ENCODE data around the gene FUS.
"Not testable (repeated sequence)": the region's sequence is repeated elsewhere in the genome, so short reads cannot be mapped to it uniquely, and the experiment has no call there.

Gene FUS

DNA sequence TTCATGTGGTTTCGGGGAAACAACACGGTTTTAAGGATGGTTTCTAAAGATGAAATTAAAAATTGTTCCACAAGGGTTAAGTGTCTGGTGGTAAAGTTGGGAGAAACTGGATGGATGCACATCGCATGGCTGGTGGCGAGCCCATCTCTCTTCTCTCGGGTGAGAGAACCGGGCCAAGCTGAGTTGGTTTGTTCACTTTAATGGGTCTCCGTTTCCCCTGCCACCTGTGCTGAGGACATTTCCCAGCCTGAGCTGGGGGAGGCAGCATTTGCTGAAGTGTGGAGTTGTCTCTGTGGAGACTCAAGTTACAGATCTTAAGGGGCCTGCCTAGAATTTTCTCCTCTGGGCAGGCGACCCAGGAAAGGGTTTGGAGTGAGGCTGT, 7.9 kb downstream of the FUS start:
- DNase-seq: no peak

DNA sequence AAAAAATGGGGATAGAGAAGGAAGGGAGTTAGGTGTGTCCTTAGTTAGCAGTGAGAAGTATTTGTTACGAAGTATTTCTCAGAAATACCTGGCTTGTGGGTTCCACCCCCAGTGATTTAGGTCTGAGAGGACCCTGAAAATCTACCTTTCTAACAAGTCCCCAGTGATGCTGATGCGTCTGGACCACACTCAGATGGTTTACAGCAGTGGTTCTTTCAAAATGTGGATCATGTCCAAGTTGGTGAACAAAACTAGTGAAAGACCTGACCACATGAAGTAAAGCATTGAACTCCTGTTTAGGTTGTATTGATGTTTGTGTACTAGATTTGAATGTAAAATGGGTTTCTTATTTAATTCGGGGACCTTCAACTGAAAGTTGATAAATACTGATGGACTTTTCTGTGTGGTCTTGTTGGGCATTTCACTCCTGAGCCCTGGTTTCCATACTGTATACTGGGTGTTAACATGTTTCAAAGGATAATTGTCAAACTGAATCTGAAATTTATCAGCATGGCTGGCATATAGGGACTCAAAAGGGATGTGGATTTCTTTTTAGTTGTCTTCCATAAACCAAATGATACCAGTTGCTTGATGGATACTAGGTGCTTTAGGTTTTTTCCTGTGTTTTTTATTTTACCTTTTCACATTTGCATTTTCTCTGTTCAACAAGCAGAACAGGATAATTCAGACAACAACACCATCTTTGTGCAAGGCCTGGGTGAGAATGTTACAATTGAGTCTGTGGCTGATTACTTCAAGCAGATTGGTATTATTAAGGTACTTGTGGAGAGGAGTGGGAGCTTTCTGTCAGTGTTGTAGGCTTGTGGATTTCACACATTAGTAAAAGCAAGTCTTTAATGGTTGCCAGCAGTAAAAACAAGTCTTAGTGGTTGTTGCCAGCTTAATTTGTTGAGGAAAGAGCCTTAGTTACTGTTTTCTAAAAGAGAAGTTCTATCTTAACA, 8.8 kb downstream of the FUS start:
- DNase-seq: no peak

DNA sequence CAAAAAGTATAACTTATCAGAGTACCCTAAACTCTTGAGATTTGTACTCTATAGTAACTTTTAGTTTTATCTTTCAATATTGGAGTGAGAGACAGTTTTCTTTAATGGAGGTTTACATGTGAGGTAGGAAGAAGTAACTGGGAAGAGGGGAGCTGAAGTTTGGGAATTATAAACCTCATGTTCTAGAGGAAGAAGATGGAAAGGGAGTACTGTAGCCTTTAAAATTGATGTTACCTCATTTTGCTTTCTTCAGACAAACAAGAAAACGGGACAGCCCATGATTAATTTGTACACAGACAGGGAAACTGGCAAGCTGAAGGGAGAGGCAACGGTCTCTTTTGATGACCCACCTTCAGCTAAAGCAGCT, 9.5 kb downstream of the FUS start:
- DNase-seq: no peak

DNA sequence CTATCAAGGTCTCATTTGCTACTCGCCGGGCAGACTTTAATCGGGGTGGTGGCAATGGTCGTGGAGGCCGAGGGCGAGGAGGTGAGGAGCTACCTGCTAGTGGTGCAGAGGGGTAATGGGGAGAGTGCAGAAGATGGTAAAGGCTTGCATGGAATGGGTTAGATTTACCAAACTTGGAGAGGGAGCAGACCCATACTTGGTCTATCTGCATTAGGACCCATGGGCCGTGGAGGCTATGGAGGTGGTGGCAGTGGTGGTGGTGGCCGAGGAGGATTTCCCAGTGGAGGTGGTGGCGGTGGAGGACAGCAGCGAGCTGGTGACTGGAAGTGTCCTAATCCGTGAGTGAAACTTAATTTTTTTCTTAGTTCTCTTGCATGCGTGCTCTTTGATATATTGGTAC, 10.1 kb downstream of the FUS start:
- DNase-seq: no peak

DNA sequence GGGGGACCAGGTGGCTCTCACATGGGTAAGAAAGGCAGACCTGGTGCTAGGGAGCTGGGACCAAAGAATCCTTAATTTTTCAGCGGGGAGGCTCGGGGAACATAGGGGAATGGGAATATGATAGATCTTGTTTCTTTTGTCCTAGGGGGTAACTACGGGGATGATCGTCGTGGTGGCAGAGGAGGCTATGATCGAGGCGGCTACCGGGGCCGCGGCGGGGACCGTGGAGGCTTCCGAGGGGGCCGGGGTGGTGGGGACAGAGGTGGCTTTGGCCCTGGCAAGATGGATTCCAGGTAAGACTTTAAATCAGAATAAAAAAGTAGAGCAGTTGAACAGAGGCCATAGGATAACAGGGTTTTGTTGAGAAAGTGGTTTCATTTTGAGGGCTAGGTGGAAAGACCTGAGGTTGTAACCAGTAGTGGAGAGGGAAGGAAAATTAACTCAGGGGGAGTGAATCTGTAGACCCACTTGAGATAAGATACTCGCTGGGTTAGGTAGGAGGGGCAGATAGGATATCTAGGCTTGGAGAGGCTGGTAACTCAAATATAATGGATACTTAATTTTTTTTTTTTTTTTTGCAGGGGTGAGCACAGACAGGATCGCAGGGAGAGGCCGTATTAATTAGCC, 11.0 kb downstream of the FUS start:
- DNase-seq: no peak

DNA sequence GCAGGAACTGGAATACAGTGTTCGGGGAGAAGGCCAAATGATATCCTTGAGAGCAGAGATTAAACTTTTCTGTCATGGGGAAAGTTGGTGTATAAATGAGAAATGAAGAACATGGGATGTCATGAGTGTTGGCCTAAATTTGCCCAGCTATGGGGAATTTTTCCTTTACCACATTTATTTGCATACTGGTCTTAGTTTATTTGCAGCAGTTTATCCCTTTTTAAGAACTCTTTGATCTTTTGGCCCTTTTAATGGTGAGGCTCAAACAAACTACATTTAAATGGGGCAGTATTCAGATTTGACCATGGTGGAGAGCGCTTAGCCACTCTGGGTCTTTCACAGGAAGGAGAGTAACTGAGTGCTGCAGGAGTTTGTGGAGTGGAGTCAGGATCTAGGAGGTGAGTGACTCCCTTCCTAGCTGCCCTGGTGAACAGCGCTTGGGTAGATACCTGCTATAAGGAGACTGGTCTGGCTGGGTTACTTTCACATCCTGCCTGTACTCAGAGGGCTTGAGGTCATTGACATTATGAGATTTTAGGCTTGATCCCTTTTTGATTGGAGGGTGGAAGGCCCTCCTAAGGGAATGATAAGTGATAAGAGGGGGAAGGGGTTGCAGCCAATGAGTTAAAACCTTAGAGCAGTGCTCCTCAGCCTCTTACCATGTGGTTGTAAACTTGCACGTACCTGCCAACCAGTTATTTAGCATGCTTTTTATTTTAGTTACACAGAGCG, 11.9 kb downstream of the FUS start:
- DNase-seq: no peak

DNA sequence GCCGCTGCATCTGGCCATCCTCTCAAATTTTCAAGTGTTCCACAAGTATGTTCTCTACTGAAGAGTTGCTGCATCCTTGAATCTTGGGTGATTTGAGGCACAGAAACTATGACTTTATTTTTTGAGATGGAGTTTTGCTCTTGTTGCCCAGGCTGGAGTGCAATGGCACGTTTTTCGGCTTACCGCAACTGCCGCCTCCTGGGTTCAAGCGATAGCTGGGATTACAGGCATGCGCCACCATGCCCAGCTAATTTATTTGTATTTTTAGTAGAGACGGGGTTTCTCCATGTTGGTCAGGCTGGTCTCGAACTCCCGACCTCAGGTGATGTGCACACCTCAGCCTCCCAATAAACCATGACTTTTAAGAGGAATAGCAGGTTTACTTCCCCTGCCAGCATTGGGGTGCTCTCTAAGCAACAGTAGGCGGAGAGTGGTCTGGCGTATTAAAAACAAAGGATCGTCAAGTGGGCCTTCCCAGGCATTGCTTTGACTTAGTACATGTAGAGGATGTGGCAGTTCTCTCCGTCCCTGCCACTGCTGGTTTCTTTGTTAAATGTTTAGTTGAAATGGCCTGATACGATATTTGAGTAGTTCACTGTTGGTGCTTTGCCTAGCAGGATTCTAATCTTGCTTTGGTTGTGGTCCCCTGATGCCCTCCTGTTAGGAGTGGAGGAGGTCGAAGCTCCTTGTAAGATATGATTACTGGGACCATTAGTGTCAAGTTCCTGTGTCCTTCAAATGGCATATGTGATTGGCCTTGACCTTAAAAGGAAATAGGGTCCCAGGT, 13.1 kb downstream of the FUS start:
- no peak for DNase-seq

DNA sequence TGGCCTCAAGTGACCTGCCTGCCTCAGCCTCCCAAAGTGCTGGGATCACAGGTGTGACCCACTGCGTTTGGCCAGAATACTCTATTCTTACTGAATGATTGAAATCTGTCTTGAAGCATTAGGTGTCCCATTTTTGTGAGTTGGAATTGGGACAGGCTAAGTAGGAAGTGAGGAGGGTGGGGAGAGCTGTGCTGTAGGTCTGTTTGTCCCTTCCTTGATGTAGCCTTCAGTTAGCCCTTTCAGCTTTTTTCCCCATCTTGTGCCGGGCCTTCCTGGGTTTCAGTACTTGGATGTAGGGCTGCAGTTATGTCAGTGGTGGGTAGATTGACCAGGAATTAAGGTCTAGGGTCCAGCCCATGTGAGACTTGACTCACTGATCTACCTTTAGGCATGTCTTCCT, 13.9 kb downstream of the FUS start:
- no peak for DNase-seq

DNA sequence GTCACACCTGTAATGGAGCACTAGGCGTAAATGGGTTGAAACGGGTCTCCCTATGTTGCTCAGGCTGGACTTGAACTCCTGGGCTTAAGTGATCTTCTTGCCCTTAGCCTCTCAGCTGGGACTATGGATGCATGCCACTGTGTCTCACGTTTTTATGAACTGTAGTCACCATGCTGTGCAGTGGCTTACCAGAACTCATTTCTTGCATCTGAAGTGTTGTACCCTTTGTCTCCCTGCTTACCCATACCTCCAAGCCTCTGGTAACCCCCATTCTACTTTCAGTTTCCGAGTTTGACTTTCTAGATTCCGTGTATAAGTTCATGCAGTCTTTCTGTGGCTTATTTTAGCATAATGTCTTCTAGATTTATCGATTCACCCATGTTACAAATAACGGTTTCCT, 15.0 kb downstream of the FUS start:
- no peak for DNase-seq

DNA sequence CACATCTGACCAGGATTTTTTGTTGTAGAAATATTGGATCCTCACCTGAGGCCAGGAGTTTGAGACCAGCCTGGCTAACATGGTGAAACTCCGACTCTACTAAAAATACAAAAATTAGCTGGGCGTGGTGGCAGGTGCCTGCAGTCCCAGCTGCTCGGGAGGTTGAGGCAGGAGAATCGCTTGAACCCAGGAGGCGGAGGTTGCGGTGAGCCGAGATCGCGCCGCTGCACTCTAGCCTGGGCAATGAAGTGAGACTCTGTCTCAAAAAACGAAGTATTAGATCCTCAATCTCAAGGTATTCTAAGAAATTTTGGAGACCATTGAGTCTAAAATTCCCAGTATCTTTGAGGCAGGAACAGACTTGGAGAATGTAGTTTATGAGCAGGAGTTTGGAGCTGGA, 15.9 kb downstream of the FUS start:
- not testable (repeated sequence) for DNase-seq

DNA sequence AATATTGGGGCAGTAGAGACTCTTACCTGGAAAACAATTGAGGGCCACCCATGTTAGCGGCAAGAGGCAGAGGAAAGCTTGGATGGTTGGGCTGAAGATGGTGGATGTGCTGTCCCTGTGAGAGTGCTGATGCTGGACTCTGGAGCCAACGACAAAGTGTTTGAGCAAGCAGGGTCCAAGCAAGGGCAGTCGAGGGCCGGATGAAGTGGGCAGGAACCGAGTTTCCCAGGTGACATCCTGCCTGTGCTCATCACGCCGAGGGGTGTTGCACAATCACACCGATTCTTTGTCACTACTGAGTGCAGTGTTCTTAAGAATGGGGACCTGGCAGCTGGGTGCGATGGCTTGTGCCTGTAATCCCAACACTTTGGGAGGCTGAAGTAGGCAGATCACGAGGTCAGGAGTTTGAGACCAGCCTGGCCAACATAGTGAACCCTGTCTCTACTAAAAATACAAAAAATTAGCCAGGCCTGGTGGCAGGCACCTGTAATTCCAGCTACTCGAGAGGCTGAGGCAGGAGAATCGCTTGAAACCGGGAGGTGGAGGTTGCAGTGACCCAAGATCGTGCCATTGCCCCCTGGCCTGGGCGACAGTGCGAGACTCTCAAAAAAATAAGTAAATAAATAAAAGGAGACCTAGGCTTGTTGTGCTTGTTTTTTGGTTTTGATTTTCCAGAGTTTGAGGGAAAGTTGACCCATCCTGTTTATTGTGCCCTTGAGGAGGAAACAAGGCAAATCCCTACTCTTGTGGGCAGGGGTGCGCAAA, 16.6 kb downstream of the FUS start:
- no peak for DNase-seq

DNA sequence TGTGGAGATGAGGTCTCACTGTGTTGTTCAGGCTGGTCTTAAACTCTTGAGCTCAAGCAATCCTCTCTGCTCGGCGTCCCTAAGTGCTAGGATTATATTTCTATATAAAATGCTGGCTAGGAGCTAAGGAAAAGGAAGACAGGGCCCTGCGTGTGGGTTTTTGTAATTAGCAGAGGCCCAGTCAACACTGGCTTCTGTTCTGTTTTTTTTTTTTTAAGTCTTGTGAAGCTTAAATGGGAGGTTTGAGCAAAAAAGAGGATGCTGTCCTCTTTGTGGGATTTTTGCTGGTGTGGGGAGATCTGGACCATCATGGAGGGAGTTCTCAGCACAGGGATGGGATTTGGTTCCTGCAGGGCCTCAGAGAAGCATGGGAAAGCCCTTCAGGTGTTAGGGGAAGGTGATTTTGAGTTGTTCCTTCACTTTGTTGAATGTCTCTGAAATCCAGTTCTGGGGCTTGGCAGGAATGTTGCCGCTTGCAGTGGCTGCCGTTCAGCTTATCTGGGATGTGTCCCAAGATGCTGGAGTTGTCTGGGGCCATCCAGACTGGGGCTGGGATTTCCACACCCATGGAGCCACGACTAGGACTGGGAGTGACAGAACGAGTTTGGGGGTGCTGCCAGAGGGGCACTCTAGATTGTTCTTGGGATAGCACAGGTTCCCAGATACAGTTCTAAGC, 18.4 kb downstream of the FUS start:
- DNase-seq: no peak

DNA sequence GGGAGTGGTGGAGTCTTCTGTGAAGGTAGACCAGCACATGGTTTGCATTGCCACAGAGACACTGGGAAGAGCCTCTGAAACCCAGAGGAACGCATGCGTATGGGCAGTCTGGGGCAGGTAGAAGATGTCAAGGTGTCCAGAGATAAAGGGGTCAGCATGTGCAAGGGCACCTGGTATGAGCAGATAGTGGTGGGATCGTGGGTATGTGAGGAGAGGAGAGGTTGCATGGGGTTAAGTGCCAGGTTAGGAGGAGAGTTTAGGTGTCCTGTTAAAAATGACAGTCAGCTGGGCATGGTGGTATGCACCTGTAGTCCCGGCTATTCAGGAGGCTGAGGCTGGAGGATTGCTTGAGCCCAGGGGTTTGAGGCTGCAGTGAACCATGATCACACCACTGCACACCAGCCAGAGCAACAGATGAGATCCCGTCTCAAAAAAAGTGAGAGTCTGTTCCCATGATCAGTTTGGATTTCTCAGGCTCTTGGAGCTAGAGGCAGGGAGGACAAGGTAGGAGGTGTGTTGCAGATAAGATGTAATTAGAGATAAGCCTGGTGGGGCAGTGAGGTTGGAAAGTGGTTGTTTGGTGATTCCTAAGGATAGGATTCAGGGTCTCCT, 19.6 kb downstream of the FUS start:
- no peak for DNase-seq

DNA sequence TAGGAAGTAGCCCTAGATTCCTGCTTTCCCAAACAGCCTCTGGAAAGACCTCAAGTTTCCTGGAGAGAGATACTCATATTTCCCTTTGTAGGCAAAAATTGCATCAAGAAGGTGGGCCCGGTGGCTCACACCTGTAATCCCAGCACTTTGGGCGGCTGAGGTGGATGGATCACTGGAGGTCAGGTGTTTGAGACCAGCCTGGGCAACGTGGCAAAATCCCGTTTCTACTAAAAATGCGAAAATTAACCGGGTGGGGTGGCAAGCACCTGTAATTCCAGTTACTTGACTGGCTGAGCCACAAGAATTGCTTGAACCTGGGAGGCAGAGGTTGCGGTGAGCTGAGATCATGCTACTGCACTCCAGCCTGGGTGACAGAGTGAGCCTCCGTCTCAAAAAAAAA, 20.2 kb downstream of the FUS start:
- not testable (repeated sequence) for DNase-seq

DNA sequence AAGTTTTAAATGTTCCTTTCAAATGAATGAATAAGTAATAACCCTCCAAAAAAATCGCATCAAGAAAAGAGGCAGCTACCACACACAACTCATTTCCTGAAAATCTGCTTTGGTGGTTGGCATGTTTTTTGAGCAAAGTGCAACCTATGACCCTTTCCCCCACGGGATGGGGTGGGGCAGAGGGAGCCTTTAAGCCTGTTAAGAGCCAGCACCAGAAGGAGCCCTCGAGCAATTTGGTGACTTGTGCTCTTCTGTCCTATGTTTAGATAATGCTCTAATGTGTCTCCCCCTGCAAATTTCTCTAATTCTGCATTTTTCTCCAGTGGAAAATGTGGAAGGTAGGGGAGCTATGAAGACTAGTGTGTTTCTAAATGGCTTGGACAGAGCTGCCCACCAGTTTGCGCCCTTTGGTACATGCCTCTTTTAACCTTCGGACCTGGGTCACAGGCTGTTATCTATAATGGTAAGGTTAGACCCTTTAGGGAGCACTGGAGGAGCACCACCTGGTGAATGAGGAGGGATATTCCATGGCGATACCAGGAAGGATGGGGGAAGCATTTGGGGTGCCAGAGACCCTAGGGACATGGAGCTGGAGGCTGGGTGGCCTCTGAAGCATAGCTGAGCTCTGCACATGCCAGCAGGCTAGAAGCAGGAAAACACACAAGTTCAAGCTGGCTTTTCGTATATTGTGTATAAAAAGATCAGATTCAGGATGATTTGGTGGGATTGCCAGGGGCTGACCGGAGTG, 21.1 kb downstream of the FUS start:
- peak; percentile 53 for DNase-seq

DNA sequence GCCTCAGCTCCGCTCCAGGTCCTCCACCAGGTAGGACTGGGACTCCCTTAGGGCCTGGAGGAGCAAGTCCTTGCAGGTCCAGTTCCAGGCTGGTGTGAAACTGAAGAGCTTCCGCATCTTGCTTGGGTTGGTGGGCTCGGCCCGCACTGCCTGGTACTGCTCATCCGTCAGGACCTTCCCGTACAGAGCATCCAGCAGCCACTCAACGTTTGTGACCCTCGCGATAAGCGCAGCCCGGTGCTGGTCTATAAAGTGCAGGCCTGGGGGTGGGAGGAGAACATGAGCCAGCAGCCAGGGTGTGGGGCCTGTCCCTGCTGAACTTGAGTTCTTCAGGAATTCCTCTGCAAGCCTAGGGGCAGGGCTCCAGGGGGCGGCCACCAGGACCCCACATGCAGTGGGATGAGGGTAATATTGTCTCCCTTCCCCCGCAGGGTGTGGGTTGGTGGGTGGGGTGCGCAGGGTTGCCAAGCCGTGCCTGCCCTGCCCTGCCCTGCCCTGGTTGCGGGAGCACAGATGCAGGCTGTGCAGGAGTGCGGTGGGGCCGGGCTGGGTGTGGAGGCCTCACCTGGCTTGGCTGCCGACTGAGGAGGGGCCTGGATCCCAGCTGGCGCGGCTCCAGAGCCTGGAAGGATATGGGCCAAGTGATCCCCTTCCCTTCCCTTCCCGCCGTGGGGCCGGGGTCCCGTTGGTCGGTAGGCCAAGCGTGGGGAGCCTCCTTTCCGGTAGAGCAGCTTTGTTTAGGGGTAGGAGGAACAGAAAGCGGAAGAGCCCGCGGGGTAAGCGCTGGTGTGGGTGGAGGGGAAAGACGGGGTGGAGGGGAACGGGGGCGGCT, 21.9 kb downstream of the FUS start:
- peak; percentile 45 for DNase-seq

DNA sequence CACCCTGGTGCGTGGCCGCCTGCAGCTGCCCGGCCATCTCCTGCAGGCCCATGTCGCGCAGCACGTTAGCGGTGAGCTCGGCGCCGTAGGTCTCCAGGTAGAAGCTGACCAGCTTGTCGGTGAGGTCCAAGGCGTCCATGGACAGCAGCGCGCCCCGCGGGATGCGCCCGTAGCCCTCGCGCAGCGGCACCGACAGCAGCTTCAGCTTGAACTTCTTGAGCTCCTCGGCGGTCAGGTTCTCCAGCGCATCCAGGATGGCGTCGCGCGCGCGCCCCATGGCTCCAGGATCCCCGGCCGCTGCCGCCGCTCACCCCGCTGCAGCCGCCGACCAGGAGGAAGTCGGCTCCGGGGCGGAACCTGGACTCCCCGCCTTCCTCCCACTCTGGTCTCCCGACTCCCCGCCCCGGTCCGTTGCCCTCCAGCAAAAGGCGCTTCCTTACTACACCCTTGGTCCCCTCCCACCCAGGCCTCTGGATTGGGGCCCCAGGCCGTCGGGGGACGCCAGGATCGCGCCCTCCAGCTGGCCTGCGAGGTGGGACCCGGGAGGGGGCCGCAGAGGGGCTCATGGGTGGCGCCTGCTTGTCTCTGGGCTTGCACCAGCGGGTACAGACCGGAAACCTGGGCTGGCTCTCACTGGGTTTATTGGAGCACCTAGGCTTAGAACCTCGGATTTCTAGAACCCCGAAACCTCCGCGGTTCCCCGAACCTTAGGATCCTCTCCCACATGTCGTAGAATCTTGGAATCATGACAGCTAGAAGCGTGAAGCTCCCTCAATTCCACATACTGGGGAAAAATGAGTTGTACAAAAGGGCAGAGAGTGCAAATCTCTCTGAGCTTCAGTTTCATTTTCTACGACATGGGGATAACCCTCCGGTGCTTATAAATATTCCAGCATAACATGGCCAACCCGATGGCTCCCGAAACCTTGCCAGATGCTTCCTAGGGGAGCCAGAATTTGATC, 22.8 kb downstream of the FUS start, which contains the start of gene PYCARD:
TSS of gene PYCARD (minus strand) at position 347 of the 962 bp plus-strand sequence. CDS start at position 277, 70 bp downstream.
- no peak for DNase-seq

All from CD4-positive, alpha-beta T cell treated with Interleukin-12 subunit alpha and Interleukin-12 subunit beta, for 1 hour (primary cell).